KMS-11 (cell line): ENCODE measurements around the gene STAP2.

Experiments
- H2AFZ ChIP-seq: fragments of 200-600 bp; sonication (generic); 2 replicates; pipeline ENCODE4 v1.6.1; 2016; ENCODE audit warnings: antibody characterized with exemption, mixed run types, low read depth
- H3K27ac ChIP-seq: fragments of 200-600 bp; sonication (generic); 2 replicates; pipeline ENCODE4 v1.6.1; 2016; ENCODE audit warnings: mild to moderate bottlenecking, mixed run types
- H3K27me3 ChIP-seq: fragments of 200-600 bp; sonication (generic); 2 replicates; pipeline ENCODE4 v1.6.1; 2017; ENCODE audit warnings: mild to moderate bottlenecking, low read depth, mixed run types, moderate library complexity; ENCODE audit not compliant: insufficient read depth
- H3K36me3 ChIP-seq: fragments of 200-600 bp; sonication (generic); 2 replicates; pipeline ENCODE4 v1.6.1; 2017; ENCODE audit warnings: mild to moderate bottlenecking, mixed run types; ENCODE audit not compliant: insufficient read depth
- H3K4me1 ChIP-seq: fragments of 200-600 bp; sonication (generic); 2 replicates; pipeline ENCODE4 v1.6.1; 2016; ENCODE audit warnings: mild to moderate bottlenecking, low read depth, mixed run types; ENCODE audit not compliant: poor library complexity, severe bottlenecking
- H3K4me2 ChIP-seq: fragments of 200-600 bp; sonication (generic); 2 replicates; pipeline ENCODE4 v1.7.0; 2016; ENCODE audit warnings: mild to moderate bottlenecking, mixed run types
- H3K4me3 ChIP-seq: fragments of 200-600 bp; sonication (generic); IDR thresholded peaks from 2 replicates; pipeline ENCODE4 v1.6.1; 2017; ENCODE audit warnings: low read depth, low read length, mixed read lengths; ENCODE audit not compliant: insufficient read depth
- H3K79me2 ChIP-seq: fragments of 200-600 bp; sonication (generic); 2 replicates; pipeline ENCODE4 v1.6.1; 2016; ENCODE audit warnings: low read depth, mixed run types; ENCODE audit not compliant: insufficient read depth
- H3K9ac ChIP-seq: fragments of 200-600 bp; sonication (generic); 2 replicates; pipeline ENCODE4 v1.6.1; 2016; ENCODE audit warnings: mild to moderate bottlenecking, mixed run types
- H4K20me1 ChIP-seq: fragments of 200-600 bp; sonication (generic); 2 replicates; pipeline ENCODE4 v1.6.1; 2016; ENCODE audit warnings: mild to moderate bottlenecking, mixed run types; ENCODE audit not compliant: insufficient read depth
- CTCF ChIP-seq: fragments of 200-600 bp; sonication (generic); conservative IDR thresholded peaks from 2 replicates; pipeline ENCODE4 v1.6.1; 2017; ENCODE audit warnings: low read depth, mild to moderate bottlenecking, antibody characterized with exemption, low read length, moderate library complexity, mixed read lengths

The STAP2 gene

GRCh38 chr19:4297901-4298809, 40.5 kb downstream of the STAP2 start:
- H2AFZ ChIP-seq, result no peak overlapping the region
- H3K9ac ChIP-seq, result no peak overlapping the region
- no peaks in the 10 kb centered on the region for H3K36me3 ChIP-seq
- H3K27ac ChIP-seq, result no peak overlapping the region
- H4K20me1 ChIP-seq, result no peaks in the 10 kb centered on the region
- no peak for TF ChIP-seq CTCF
- peaks cover 46% of the 10 kb centered on the region; the same call in 1 of the 2 replicates for H3K27me3 ChIP-seq
- no peak overlapping the region for H3K4me3 ChIP-seq
- H3K4me1 ChIP-seq, result no peaks in the 10 kb centered on the region
- no peaks in the 10 kb centered on the region for H3K79me2 ChIP-seq
- H3K4me2 ChIP-seq, result no peak overlapping the region

DNA sequence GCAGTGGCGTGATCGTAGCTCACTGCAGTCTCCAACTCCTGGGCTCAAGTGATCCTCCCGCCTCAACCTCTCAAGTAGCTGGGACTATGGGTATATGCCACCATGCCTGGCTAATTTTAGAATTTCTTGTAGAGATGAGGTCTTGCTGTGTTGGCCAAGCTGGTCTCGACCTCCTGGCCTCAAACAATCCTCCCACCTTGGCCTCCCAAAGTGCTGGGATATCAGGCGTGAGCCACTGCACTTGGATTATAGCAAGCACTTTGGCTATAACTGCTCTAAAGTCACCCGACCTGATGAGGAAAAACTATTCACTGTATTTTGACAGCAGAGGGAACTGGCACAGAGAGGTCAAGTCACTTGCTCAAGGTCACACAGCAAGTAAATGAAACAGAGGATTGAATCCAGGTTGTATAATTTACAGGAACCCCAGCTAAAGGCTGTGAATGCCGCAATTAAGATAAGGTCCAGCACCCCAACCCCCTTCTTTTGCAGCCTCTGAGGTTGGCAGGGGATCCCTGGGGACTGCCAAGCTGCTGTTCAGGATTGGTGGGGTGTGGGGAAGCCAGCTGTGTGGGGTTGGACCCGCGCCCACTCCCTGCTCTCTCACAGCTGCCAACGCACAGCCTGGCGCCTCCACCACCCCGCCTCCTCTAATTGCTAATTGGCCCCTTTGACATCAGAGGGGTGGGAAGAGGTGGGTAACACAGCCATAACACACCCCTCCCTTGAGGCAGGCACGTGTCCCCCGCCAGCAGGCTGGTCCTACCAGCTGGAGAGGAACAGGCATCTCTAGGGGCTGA, 42.5 kb downstream of the STAP2 start:
- no peak overlapping the region for H3K27ac ChIP-seq

DNA sequence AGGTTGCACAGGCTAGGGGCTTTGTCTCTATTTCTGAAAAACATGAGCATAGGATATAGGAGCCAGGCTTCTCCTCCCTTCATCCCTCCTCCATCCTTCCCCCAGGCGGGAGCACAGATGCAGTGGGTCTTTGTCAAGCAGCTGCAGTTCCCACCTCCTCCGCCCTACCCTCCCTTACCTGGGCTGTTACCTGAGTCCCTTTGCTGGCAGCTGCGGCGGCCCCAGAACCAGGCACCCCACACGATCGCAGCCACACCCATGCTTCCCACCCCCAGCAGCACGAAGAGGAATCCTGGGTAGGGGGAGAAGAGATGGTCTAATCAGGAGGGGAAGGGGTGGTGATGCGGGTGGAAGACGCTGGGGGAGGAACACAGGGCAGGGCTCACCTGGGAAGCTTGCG, 44.2 kb downstream of the STAP2 start:
- Histone ChIP-seq H3K36me3 (no peaks in the 10 kb centered on the region), H3K27me3 (peaks cover 72% of the 10 kb centered on the region), H3K4me3 (no peak overlapping the region), H3K79me2 (no peaks in the 10 kb centered on the region), H3K4me2 (no peak overlapping the region), H2AFZ (no peak overlapping the region), H3K27ac (no peak overlapping the region), H3K9ac (no peak overlapping the region), H3K4me1 (no peaks in the 10 kb centered on the region), H4K20me1 (no peaks in the 10 kb centered on the region)
- no peak for TF ChIP-seq CTCF

More for the DNA sequence above, 42.5 kb downstream of the STAP2 start:
- H4K20me1 ChIP-seq, result no peaks in the 10 kb centered on the region
- no peaks in the 10 kb centered on the region for H3K36me3 ChIP-seq
- no peak overlapping the region for H2AFZ ChIP-seq
- no peaks in the 10 kb centered on the region for H3K79me2 ChIP-seq
- peaks cover 63% of the 10 kb centered on the region for H3K27me3 ChIP-seq
- no peak overlapping the region for H3K9ac ChIP-seq
- TF ChIP-seq CTCF, result no peak
- H3K4me2 ChIP-seq, result no peak overlapping the region
- no peak overlapping the region for H3K4me3 ChIP-seq
- no peaks in the 10 kb centered on the region for H3K4me1 ChIP-seq

- Histone ChIP-seq H3K27me3 (peaks cover 77% of the 10 kb centered on the region), H3K27ac (no peak overlapping the region), H3K4me3 (no peak overlapping the region), H2AFZ (no peak overlapping the region), H3K4me2 (no peak overlapping the region), H3K9ac (no peak overlapping the region), H3K79me2 (no peaks in the 10 kb centered on the region), H3K4me1 (no peaks in the 10 kb centered on the region), H3K36me3 (no peaks in the 10 kb centered on the region), H4K20me1 (no peaks in the 10 kb centered on the region)
- no peak for TF ChIP-seq CTCF
These were observed 46.1 kb downstream of the STAP2 start for GRCh38 chr19:4292515-4292914.
